AG04449 (cell line): Measurements from ENCODE around the gene FSD1.
A peak's percentile ranks its signal among the peaks of the same experiment; 100 is the strongest.
"Not testable (repeated sequence)": the region's sequence is repeated elsewhere in the genome, so short reads cannot be mapped to it uniquely, and the experiment has no call there.

Experiments
- CTCF ChIA-PET: fragments of 350-600 bp; formaldehyde crosslinking; extraction: SDS; loops from one replicate; lab custom pipeline; 2021; ENCODE audit warnings: antibody characterized with exemption; lab: Yijun Ruan, JAX
- POLR2A ChIA-PET: fragments of 400-600, 350-600 bp; formaldehyde crosslinking; extraction: SDS; loops from one replicate; lab custom pipeline; 2020; ENCODE audit warnings: antibody characterized with exemption, inconsistent platforms; lab: Yijun Ruan, JAX
- DNase-seq: peaks from one replicate; pipeline ENCODE4 v3.0.0-alpha.2; 2010; ENCODE audit warnings: low read depth, low spot score
- H3K4me3 ChIP-seq: 2 replicates; pipeline ENCODE4 v1.5.1; 2011; ENCODE audit warnings: low read depth, mild to moderate bottlenecking, control low read depth, low read length
- CTCF ChIP-seq: IDR thresholded peaks from one replicate; pipeline ENCODE4 v1.5.1; 2011; ENCODE audit warnings: mild to moderate bottlenecking, moderate library complexity, low read length, control low read depth, inconsistent platforms; ENCODE audit not compliant: insufficient read depth; ENCODE audit errors: missing control alignments

Gene FSD1

GRCh38 chr19:4327252-4327876, 23.0 kb downstream of the FSD1 start:
- DNase-seq = no peak
- CTCF ChIA-PET = interaction anchor here (0.9 to 1.0 kb wide), 2 partner anchors 16 to 25 kb away, joined by 3 to 6 read pairs; partner anchors contain the start of gene MPND
- POLR2A ChIA-PET = interaction anchor here (1.1 kb wide), 1 partner anchor 15 kb away, joined by 6 read pairs; the partner anchor contains the start of gene MPND
- no peak for TF ChIP-seq CTCF
- H3K4me3 ChIP-seq = peak overlapping the region; percentile 56

- peak overlapping the region; percentile 56 for H3K4me3 ChIP-seq
- POLR2A ChIA-PET = interaction anchor here (1.1 kb wide), 1 partner anchor 15 kb away, joined by 6 read pairs; the partner anchor contains the start of gene MPND
- no peak for TF ChIP-seq CTCF
- CTCF ChIA-PET = interaction anchor here (0.9 to 1.0 kb wide), 2 partner anchors 15 to 25 kb away, joined by 3 to 6 read pairs; partner anchors contain the start of gene MPND
- no peak for DNase-seq
Observed at GRCh38 chr19:4327877-4328242, 23.5 kb downstream of the FSD1 start.

GRCh38 chr19:4328243-4328990, 24.0 kb downstream of the FSD1 start:
- TF ChIP-seq CTCF = no peak
- peak overlapping the region; percentile 72 for H3K4me3 ChIP-seq
- ChIA-PET CTCF (interaction anchor here (0.9 to 1.0 kb wide), 2 partner anchors 15 to 24 kb away, joined by 3 to 6 read pairs; partner anchors contain the start of gene MPND), POLR2A (interaction anchor here (1.1 kb wide), 1 partner anchor 14 kb away, joined by 6 read pairs; the partner anchor contains the start of gene MPND)
- DNase-seq = peak; percentile 65

GRCh38 chr19:4328991-4329681, 24.7 kb downstream of the FSD1 start:
- POLR2A ChIA-PET, DNase-seq, CTCF ChIA-PET: not testable (repeated sequence)
- peak overlapping the region; percentile 72 for H3K4me3 ChIP-seq

GRCh38 chr19:4329858-4330257, 25.5 kb downstream of the FSD1 start:
- no peak for TF ChIP-seq CTCF
- no peak overlapping the region for H3K4me3 ChIP-seq
- CTCF ChIA-PET = no interaction called here
- no peak for DNase-seq
- POLR2A ChIA-PET = no interaction called here

GRCh38 chr19:4334929-4335570, 30.7 kb downstream of the FSD1 start:
- TF ChIP-seq CTCF = no peak
- DNase-seq = no peak
- CTCF ChIA-PET = no interaction called here
- H3K4me3 ChIP-seq = no peak overlapping the region
- POLR2A ChIA-PET = no interaction called here
